Uterus (tissue), 4 donors: ENCODE results near the gene CD9. TPM values are rescaled to one million over a fixed set of nuclear protein-coding genes. Genes with fewer than 3 reads are reported as not detected.
A peak's percentile ranks its signal among the peaks of the same experiment; 100 is the strongest.
"Not testable (repeated sequence)": the region's sequence is repeated elsewhere in the genome, so short reads cannot be mapped to it uniquely, and the experiment has no call there.

ENCODE experiments used
- DNase-seq, 2 donors: peaks; one replicate each; pipeline ENCODE4 v3.0.0-alpha.2; 2019 to 2020
- H3K27ac ChIP-seq, 2 donors: fragments of 200-600 bp; sonication (generic); 1 replicate in 1 of 2; 2 replicates in 1 of 2; pipeline ENCODE4 v1.5.1; 2016 to 2018
- H3K27me3 ChIP-seq, 2 donors: fragments of 200-600 bp; sonication (generic); one replicate each; pipeline ENCODE4 v1.5.1; 2018 to 2019; ENCODE audit warnings: control low read depth in 1 of 2
- H3K36me3 ChIP-seq, 2 donors: fragments of 200-600 bp; sonication (generic); one replicate each; pipeline ENCODE4 v1.5.1; 2019; ENCODE audit warnings: control low read depth in 1 of 2
- H3K4me1 ChIP-seq, 2 donors: fragments of 200-600 bp; sonication (generic); one replicate each; pipeline ENCODE4 v1.5.1; 2018 to 2019; ENCODE audit warnings: control low read depth in 1 of 2
- H3K4me3 ChIP-seq, 2 donors: fragments of 200-600 bp; sonication (generic); 1 replicate in 1 of 2; 2 replicates in 1 of 2; pipeline ENCODE4 v1.5.1; 2018 to 2019; ENCODE audit warnings: mild to moderate bottlenecking in 1 of 2
- H3K9me3 ChIP-seq, 2 donors: fragments of 200-600 bp; sonication (generic); one replicate each; pipeline ENCODE4 v1.5.1; 2019; ENCODE audit warnings: control low read depth in 1 of 2
- CTCF ChIP-seq, 4 experiments: fragments of 200-600 bp in 2 of 4; fragments of 450-650 bp in 2 of 4; sonication (generic) in 2 of 4; IDR thresholded peaks; one replicate each; pipeline ENCODE4 v1.5.1; 2016 to 2019; ENCODE audit warnings: antibody characterized with exemption in 4 of 4, mild to moderate bottlenecking in 2 of 4, moderate library complexity in 1 of 4
- POLR2A ChIP-seq, 2 donors: fragments of 450-650 bp; IDR thresholded peaks; one replicate each; pipeline ENCODE4 v1.6.1; 2016; ENCODE audit warnings: antibody characterized with exemption in 2 of 2, mild to moderate bottlenecking in 1 of 2, moderate library complexity in 1 of 2
- intact Hi-C: fragments of 100-400 bp; cut with DNase I; formaldehyde crosslinking; loops from one replicate; pipeline ENCODE4 v1.15.1; 2023; ENCODE audit warnings: low total_unique reads
- total RNA-seq, 4 donors: library from RNA; depleted of rRNA in 3 of 4; stranded (reverse); fragments of >200 nt in 3 of 4; gene quantifications; one replicate each; pipeline versions ENCODE4 v1.1.0 to v1.2.4, GENCODE V29; 2014 to 2023
- donor health status: DM: yes; HTN: yes; CAD: no.

CD9 gene
- total RNA-seq, 4 donors from 2014 or later: 161 to 275 (median 207) TPM

GRCh38 chr12:6206327-6206726, 6.1 kb downstream of the CD9 start:
- Histone ChIP-seq H3K4me3 (no peak overlapping the region), H3K4me1 (peaks cover 27 to 47% of the 10 kb centered on the region in 2 donors), H3K36me3 (no peaks in the 10 kb centered on the region), H3K27me3 (no peaks in the 10 kb centered on the region), H3K9me3 (no peaks in the 10 kb centered on the region), H3K27ac (peak overlapping the region; percentile 95 to 97)
- DNase-seq: no peak
- intact Hi-C loops: no loop called here
- TF ChIP-seq CTCF (IDR thresholded peaks at IDR 0.05) (no peak), POLR2A (IDR thresholded peaks at IDR 0.05) (no peak)

- Histone ChIP-seq H3K27me3 (no peaks in the 10 kb centered on the region), H3K27ac (peak overlapping the region; percentile 95 to 97), H3K36me3 (no peaks in the 10 kb centered on the region), H3K9me3 (no peaks in the 10 kb centered on the region), H3K4me1 (peaks cover 29 to 51% of the 10 kb centered on the region in 2 donors), H3K4me3 (no peak overlapping the region)
- DNase-seq: no peak
- TF ChIP-seq CTCF (IDR thresholded peaks at IDR 0.05) (no peak), POLR2A (IDR thresholded peaks at IDR 0.05) (no peak)
- intact Hi-C loops: no loop called here
Observed at GRCh38 chr12:6207259-6207925, 7.2 kb downstream of the CD9 start.

DNA sequence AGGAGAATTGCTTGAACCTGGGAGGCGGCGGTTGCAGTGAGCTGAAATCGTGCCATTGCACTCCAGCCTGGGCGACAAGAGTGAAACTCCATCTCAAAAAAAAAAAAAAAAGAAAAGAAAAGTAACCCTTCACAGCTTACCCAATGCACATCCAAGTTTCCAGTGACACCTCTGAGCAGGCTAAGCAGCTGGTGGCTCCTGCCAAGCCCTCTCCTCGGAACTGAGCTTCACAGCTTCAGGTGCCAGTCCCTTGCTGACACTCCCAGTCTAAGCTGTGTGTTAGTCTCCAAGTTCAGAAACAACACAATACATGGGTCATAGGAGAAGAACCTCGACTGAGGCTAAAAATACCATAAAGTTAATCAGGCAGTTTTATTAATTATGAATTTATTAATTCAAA, 7.9 kb downstream of the CD9 start:
- no peak for DNase-seq
- peak overlapping the region; percentile 95 to 97 for H3K27ac ChIP-seq
- peaks cover 33 to 52% of the 10 kb centered on the region in 2 donors for H3K4me1 ChIP-seq
- no peaks in the 10 kb centered on the region for H3K27me3 ChIP-seq
- no peaks in the 10 kb centered on the region for H3K36me3 ChIP-seq
- H3K4me3 ChIP-seq: no peak overlapping the region
- TF ChIP-seq POLR2A (IDR thresholded peaks at IDR 0.05): no peak
- no peak for TF ChIP-seq CTCF (IDR thresholded peaks at IDR 0.05)
- intact Hi-C loops: no loop called here
- H3K9me3 ChIP-seq: no peaks in the 10 kb centered on the region

GRCh38 chr12:6209428-6209827, 9.2 kb downstream of the CD9 start:
- H3K4me1 ChIP-seq: peaks cover 34 to 40% of the 10 kb centered on the region in 2 donors
- H3K27me3 ChIP-seq, intact Hi-C loops: not testable (repeated sequence)

GRCh38 chr12:6211421-6211869, 11.2 kb downstream of the CD9 start:
- DNase-seq: no peak
- intact Hi-C loops: no loop called here
- TF ChIP-seq POLR2A (IDR thresholded peaks at IDR 0.05): no peak
- no peak for TF ChIP-seq CTCF (IDR thresholded peaks at IDR 0.05)

More at GRCh38 chr12:6209428-6209827, 9.2 kb downstream of the CD9 start:
- H3K27ac ChIP-seq: peak overlapping the region; percentile 80 to 95
- not testable (repeated sequence) for H3K9me3 ChIP-seq, H3K36me3 ChIP-seq, DNase-seq, H3K4me3 ChIP-seq

More at GRCh38 chr12:6211421-6211869, 11.2 kb downstream of the CD9 start:
- H3K4me3 ChIP-seq: no peak overlapping the region
- H3K36me3 ChIP-seq: no peaks in the 10 kb centered on the region
- H3K4me1 ChIP-seq: peaks cover 26 to 38% of the 10 kb centered on the region in 2 donors
- no peaks in the 10 kb centered on the region for H3K9me3 ChIP-seq
- H3K27ac ChIP-seq: peak overlapping the region; percentile 80 to 95
- no peaks in the 10 kb centered on the region for H3K27me3 ChIP-seq
